Left forelimb (tissue), 1 donor: Measurements from ENCODE around the gene EMILIN2.

Experiments
- DNase-seq: peaks from one replicate; pipeline ENCODE4 v3.0.0-alpha.2; 2018; ENCODE audit warnings: low spot score

Gene EMILIN2

DNA sequence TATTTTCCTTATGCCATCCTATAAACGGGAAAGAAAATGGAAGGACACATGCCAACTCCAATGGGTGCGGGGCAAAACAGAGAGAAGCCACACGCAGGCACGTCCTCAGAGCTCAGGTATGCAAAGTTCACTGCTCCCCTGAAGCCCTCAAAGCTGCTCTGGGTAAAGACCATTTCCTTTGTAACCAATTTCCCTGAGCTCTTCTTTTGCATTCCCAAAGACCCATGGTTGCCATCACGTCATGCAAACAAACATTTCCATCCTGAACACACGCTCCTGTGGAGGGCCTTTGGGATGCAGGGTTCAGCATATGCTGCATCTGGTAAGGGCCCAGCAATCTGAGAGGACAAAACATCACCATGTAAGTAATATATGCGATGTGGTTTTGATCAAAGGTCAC lies 69.4 kb downstream of the EMILIN2 start:
- no peak for DNase-seq

DNA sequence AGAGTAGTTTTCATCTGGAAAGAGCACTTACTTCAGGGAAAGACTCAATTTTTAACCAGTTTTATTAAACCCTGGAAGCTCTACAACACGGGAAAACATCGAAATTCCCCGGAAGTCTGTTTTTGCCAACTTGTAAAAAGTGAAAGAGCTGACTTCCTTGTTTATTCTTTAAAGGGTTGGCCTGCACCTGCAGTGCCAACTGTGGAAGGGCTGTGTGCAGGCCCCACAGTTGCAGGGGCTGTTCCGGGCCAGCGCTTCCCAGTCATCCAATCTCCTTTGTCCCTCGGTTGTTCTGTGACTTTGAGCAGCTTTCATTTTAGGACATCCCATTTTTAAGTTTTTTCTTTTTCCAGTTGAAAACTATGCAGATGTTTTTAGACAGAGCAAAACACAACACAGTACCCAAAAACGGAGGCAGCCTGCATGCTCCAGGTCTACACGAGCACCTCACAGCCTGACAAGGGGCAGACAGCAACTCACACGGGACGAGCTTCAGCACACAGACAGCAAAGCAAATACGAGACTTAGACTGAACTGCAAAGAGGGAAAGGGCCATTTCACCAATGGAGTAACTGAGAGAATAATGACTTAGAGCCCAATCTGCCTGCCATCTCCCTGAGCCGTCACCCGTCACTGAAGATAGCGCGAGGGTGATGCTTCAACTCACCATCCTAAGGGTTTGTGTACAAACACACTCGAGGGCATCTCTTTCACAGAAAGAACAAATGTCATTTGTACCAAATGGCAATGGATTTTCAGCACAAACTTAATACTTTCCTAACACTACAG lies 70.6 kb downstream of the EMILIN2 start:
- no peak for DNase-seq

DNA sequence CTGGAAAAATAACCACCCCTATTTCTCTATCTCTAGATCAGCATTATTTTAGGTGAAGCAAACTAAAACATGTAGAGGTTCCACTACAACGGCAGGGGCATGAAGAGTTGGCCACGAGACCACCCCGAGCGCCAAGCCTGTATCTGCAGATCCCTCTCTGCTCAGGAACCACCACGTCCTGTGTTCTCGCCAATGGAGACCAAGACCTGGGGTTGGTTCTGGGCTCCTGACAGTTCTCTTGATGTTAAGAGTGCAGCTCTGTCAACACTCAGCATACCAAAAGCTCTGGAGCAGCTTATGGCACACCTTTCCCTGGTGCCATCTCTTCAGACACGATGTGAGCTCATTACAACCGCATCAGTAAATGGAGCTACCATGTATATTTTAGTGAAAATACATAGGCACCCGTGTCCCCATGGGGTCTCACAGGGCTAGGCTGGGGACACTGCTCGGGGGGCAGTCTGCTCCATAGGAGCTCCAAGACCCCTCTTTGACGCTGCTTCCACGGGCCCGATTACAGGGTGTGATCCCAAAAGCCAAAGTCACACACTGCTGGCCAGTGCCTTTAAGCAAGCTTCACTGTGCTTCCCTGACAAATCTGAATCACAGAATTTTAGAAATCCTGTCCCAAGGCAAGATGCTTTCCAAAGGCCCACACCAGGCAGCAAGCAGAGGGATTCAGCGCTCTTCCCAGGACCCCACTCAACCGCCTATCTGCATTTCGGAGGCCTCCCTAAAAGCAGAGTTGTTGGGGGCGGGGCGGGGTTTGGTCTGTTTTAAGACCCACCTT lies 72.2 kb downstream of the EMILIN2 start:
- DNase-seq: no peak

DNA sequence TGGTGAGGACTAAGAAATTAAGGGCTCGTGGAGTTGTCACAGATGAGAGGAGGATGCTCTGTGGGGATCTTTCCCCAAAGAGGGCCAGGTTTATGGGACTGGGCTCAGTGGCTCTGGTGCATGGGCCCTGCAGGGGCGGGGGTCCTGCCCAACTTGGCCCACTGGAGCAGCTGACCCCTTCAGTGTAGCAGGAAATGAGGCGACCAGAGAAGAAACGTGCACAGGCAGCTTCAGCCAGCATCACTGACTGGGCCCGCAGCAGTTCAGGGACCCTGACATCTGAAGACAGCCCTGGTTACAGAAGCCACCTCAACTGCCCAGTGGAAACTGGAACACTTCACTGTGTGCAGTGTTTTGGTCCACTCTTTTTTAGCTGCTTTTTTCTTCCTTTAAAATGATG lies 72.8 kb downstream of the EMILIN2 start:
- no peak for DNase-seq

DNA sequence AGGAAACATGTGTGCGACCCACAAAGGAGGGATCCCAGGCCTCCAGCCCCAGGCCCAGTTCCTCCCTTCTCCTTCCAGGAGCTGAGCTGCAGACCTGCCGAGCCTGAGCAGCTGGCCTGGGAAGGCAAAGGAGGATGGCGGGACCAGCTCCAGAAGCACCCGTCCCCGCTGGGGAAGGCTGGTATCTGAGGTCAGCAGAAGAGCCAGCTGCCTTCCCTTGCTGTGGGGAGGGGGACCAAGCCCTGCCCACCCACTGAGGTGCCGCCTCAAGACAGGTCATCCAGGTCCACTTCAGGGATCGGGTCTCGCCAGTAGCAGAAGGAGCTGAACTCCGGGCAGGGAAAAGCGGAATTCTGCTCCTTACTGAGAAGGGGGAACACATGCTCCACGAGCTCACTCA lies 73.2 kb downstream of the EMILIN2 start:
- no peak for DNase-seq

DNA sequence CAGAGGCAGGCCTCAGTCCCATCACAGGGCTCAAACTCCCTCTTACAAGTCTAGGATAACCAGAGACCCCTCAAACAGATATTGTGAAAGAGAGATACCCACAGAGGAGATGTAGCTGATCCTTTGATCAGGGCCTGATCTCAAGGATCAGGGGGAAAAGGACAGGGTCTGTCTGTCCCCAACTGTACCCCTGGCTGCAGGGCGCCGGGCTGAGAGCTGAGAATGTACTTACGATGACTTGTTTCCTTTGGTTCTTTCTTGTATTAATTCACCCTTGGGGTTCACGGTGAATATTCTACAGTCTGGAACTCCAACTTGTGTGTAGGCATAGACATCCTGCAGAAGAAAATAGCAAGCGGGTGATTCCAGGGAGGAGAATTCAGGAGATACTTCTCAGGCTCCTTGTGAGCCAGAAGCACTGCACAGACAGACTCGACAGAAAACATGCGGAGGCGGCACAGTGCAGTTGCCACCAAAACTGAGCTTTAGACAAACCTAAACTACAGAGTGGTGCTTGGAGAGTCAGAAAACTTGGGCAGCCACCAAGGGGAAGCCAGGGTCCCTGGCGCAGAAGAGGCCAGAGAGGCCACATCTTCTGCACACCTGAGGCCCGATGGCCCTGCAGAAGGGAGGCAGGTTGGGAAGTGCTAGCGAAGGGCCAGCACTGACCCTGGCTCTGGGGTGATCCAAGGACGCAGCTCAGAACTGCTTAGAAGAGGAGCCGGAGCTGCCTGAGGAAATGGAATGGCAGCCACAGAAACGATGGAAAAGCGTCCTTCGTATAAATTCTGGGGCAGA lies 73.9 kb downstream of the EMILIN2 start:
- DNase-seq: no peak

DNA sequence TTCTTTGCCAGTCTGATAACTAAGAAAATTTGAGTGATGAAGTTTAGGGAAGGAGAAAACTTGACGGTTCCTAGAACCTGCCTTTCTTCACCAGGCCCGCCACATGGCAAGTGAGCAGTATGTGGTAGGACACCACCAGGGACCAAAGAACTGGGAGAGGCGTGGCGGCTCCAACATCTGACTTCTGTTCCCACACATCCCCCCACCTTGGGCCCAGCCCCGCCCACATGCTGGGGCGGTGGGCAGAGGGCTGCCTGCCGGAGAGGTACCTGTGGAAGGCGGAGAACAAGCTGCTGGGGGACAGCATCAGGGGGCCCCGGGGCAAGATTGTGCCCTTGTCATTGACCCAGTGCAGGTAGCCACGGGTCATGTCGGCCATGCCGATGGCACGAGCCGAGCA lies 75.0 kb downstream of the EMILIN2 start:
- no peak for DNase-seq

DNA sequence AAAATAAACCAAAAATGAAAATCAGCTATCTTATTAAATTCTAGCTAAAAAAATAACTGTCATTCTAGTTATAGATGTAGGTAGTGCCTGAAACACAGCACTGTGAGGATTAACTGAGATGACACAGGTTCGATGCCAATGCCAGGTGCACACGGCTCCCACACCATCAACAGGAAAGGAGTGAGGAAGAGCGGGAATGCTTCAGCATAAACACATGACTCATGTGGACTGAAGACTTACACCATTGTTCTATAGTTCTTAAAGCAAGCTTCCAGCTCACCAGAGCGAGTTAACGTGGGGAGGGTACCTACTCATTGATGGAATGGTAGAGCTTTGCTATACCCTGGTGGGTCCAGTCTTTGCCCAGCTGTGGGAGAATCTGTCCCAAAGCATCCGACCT lies 76.7 kb downstream of the EMILIN2 start:
- no peak for DNase-seq

DNA sequence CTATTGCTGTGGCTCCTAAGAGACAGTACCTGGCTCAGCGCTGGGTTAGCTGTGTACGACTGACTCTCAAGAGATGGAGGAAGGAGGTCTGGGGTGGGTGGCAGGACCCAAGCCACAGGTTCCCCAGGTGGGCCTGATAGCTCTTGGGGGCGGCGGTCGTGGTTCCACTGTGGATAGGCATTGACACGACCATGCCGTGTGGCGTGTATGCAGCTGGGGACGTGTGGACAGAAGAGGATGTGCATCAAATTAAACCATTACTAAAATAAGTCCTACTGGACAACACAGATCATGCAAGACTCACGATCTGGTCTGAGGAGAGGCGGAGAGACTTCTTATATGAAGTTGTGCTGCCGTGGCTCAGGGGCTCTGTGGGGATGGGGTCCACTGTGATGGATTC lies 78.1 kb downstream of the EMILIN2 start:
- DNase-seq: no peak

DNA sequence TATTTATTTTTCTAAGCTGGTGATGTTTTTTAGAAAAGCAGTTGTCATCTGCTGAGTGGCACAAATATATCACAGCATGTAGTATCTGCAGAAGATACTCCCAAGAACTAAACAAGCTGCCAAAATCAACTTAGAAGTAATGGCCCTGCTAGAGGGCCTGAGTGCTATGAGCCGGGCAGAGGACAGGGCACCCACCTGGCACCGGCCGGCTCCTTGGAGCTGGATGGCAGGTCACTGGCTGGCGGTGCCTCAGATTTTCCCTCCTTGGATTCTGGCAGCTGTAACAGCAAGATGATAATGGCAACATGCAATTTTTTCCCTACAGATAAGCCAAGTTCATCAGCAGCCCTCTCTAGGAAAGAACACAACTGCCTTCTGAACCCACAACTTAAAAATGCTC lies 79.7 kb downstream of the EMILIN2 start:
- no peak for DNase-seq

DNA sequence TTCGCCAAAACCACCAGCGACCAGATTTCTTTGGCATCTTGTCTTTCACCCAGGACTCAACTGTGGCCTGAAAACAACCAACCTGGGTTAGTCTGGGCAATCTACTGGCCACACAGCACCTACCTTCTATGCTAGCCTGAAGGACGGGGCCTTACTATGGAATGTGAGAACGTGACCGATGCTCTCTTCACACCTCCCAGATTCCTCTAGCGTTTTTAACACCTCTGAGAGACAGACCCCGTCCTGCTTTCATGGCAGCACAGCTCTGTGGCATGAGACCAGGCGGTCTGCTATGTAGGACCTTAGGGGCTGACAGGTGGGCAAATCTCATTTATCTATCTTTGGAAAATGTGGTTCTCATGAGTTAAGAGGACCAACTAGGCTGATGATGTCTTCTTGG lies 80.9 kb downstream of the EMILIN2 start:
- DNase-seq: no peak

DNA sequence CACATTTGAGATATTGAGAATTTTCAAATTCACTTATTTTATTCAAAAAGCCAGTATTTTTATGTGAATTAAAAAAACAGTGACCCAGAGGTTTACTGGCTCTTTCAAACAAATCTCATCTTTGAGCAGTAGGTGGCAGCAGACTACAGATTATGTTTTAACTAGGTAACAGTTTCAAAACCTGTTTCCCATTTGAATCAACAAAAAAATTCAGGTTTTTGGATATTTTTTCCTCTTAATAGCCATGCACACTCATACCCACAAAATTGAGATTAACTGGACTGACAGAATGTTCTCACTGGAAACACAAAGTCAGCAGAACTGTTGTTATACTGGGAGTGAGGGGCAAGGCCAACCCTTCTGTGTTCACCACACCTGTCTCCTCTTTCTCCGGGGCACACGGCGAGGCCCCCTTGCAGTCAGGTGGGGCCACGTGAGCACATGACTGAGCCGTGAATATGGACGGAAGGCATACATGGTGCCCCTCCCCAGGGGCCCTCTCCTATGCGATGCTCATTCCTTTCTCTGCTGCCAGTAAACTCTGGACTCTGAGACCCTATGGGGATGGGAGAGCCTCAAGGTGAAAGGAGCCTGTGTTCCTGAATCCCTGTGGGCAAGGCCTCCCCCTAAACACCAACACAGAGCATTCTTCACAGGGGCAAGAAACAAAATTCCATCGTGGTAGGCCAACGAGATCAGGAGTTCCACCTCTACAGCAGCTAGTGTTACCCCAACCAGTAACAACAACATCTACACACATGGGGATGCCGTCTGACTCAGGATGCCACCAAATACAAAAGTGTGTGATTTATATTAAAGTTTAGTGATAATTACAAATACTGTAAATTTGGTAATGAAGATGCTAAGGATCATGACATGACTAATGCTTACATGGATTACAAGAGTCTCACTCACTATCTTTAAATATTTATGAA lies 85.7 kb downstream of the EMILIN2 start:
- DNase-seq: no peak

DNA sequence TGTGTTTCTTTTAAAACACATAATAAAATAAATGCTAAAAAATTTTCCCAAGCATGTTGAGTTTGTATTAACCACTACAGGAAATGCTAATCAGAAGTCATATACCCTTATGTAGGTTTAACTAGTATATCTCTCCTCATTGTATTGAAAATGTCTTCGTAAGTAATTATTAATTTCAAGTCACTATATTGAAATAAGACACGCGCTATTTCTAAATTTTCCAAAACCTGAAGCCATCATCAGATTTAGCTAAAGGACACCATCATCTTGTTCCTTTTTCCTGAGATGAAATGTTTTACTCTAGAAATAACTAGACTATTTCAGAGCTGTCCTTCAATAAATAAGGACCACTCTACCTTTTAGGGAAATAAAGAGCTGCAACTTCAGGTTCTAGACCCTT lies 87.2 kb downstream of the EMILIN2 start:
- no peak for DNase-seq

DNA sequence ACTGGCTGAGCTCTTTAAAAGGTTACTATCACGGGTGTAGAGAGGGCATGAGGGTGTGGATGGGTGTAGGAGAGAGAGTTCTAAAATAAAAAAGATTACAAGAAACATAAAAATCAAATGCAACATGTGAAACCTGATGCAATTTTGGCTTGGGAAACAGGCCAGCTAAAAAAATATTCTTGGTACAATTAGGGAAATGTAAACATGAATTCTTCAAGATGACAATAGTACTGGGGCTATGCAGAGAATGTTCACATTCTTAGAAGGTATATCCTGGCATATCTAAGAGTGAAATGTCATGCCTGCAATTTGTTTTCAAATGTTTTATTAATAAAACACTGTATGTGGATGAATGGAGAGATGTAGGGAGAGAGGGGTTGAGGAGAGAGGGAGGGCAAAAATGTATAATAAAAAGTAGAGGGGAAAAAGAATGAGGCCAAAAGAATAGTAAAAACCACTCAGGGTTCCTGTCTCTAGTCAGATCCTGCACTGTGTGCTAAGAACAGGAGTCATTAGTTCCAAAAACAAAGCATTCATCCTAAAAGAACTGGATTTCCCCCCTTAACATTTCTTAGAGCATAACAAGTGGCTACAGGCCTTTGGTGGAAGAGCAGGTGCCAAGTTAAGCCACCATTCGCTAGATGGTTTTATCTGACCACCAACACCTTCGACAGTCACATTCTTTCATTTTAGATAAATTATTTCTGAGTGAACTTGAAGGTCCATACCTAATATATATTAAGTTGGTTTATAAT lies 88.8 kb downstream of the EMILIN2 start:
- no peak for DNase-seq

DNA sequence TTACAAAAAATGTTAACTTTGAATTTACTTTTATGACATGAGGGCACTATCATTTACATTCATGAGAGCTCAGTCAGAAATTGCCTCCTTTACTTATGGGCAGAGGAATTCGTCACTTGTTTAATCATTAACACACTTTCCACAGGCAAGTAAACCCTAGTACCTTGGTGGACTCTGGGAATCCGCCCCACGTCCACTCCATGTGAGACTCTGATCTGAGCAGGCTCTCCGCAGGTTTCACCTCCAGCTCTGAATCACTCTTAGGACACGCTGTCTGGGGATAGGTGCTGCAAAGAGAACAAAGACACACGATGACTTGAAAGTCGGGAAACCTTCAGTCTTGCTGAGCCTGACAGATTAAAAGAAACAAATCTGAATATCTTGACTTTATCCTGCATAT lies 92.5 kb downstream of the EMILIN2 start:
- DNase-seq: no peak

DNA sequence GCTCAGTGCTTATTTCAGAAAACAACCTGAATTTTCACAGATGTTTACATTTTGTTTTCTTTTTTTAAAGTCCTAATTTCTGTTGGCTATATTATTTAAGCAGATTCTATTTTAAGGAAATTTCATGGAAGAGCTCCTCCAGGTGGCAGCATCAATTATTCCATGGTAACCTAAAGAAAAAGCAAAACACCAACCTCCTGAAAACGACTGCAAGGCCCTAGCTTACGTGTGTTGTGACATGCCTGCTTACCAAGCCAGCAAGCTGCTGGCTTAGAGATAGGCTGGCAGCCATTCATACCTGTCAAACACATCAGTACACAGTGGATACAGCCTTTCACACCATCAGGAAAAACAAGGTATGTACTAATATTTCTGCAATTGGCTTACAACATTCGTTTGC lies 101.2 kb downstream of the EMILIN2 start:
- DNase-seq: no peak

DNA sequence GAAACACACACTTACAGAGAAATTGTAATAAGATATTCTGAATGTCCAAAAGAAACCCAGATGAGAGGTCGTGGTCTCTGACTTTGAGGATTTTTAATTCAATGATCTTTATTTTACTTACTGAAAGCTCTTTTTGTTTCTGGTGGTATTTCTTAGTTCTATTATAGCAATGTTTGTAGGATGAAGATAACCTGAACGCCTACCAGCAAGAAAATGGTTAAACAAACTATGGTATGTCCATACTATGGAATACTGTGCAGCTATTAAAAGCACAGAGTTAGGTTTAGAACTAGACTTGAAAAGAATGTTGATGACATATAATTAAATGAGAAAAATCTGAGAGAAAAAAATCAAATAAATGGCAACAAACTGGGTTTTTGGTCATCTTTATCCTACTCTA lies 105.8 kb downstream of the EMILIN2 start:
- DNase-seq: no peak

DNA sequence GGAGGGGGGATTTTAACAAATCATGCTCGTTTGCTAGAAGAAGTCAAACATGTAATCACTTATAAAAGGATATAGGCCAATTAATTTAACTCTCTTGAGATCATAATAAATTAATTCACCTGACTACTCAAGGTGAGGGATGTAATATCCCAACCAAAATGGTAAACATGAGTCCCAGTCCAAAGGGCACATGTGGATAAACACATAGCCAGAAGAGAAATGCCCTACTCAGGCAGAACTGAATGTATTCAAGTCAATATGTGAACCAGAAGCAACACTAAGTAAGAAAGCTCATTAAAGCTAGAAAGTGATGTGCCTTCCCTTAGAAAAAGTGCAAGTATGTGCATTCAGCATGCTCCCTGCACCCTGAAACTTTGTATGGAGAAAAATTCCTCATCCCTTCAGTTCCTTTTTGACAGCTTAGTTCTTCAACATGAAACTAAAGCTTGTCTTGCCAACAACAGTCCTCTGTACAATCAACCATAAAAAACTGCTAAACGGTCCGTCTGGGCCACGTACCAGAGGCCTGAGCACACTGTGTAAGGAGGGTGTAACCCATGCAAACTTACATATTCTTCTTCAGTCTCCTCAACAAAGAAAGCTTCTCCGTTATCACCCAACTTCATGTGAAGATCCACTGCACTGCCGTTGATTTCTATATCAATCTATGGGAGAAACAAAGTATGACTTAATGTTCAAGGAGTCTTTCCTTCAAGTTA lies 107.3 kb downstream of the EMILIN2 start:
- DNase-seq: no peak

DNA sequence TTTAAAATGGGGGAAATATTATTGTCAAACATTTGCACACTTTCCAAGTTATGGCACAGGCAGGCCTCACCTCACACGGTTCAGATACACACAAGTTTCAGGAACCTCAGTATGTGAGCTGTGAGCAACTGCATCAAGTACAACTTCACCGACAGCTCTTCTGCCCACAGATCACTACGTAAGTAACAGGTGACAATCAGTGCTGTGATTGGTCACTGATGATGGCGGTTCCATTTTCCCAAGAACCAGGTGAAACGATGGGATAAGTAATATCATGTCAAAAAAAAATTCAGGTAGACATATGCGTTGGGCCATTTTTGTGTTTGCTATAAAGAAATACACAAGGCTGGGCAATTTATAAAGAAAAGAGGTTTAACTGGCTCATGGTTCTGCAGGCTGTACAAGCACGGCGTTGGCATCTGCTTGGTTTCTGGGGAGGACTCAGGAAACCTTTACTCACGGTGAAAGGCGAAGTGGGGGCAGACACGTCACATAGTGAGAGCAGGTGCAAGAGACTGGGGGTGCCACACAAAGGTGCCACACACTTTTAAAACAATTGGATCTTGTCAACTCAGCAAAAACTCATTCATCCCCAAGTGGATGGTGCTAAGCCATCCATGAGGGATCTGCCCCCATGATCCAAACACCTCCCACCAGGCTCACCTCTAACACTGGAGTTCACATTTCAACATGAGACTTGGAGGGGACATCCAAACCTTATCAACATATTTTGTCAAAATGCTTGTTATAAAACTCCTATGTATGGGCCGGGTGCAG lies 108.3 kb downstream of the EMILIN2 start:
- DNase-seq: no peak
